Measurements from ENCODE around the gene PSME3. TPM values are rescaled to one million over a fixed set of nuclear protein-coding genes. Genes with fewer than 3 reads are reported as not detected.
A peak's percentile ranks its signal among the peaks of the same experiment; 100 is the strongest.

PSME3 gene
- polyA plus RNA-seq, 4 donors, result 49.9 to 93.0 (median 61.2) TPM

GRCh38 chr17:42844761-42845555, 11.8 kb downstream of the PSME3 start:
- FAIRE-seq, result no peak
- H3K27ac ChIP-seq (ENCODE audit: low read depth in 1 of 3, low read length in 2 of 3), result no peak overlapping the region
- H3K36me3 ChIP-seq (ENCODE audit: control insufficient read depth in 3 of 3, insufficient read depth in 2 of 3, low read depth in 1 of 3, low read length in 3 of 3), result peaks cover 16 to 53% (median 25%) of the 10 kb centered on the region in 3 donors

DNA sequence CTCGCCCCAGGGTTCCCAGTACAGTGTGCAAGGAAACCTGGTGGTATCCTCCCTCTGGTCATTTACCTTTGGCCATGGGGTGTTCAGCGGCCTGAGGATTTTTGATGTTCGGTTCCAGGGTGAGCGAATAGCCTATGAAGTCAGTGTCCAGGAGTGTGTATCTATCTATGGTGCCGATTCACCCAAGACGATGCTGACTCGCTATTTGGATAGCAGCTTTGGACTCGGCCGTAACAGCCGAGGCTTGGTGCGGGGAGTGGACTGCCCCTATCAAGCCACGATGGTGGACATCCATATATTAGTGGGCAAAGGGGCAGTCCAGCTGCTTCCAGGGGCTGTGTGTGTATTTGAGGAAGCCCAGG, 12.3 kb downstream of the PSME3 start:
- peaks cover 0 to 8% (median 0%) of the 10 kb centered on the region in 3 donors for H3K27me3 ChIP-seq (ENCODE audit: control insufficient read depth in 3 of 3, insufficient read depth in 3 of 3, low read length in 3 of 3)
- H3K9me3 ChIP-seq (ENCODE audit: control insufficient read depth in 2 of 2, insufficient read depth in 1 of 2, low read depth in 1 of 2, low read length in 1 of 2), result no peaks in the 10 kb centered on the region
- H3K4me3 ChIP-seq (ENCODE audit: low read depth in 1 of 3, low read length in 3 of 3), result no peak overlapping the region
- no peak overlapping the region for H3K27ac ChIP-seq (ENCODE audit: low read depth in 1 of 3, low read length in 2 of 3)
- H3K36me3 ChIP-seq (ENCODE audit: control insufficient read depth in 3 of 3, insufficient read depth in 2 of 3, low read depth in 1 of 3, low read length in 3 of 3), result peaks cover 16 to 47% (median 23%) of the 10 kb centered on the region in 3 donors
- H3K4me1 ChIP-seq (ENCODE audit: control insufficient read depth in 3 of 3, insufficient read depth in 2 of 3, low read depth in 1 of 3, low read length in 2 of 3), result peaks cover 0 to 7% (median 7%) of the 10 kb centered on the region in 3 donors
- DNase-seq (no peak), FAIRE-seq (no peak)
- WGBS, 3 donors, result 89 to 95% (median 90%) methylated on average over 12 of the region's 12 CpGs

More at GRCh38 chr17:42844761-42845555, 11.8 kb downstream of the PSME3 start:
- H3K27me3 ChIP-seq (ENCODE audit: control insufficient read depth in 3 of 3, insufficient read depth in 3 of 3, low read length in 3 of 3), result peaks cover 0 to 6% (median 0%) of the 10 kb centered on the region in 3 donors
- no peak overlapping the region for H3K4me3 ChIP-seq (ENCODE audit: low read depth in 1 of 3, low read length in 3 of 3)
- peaks cover 0 to 7% (median 3%) of the 10 kb centered on the region in 3 donors for H3K4me1 ChIP-seq (ENCODE audit: control insufficient read depth in 3 of 3, insufficient read depth in 2 of 3, low read depth in 1 of 3, low read length in 2 of 3)
- DNase-seq, result no peak
- no peaks in the 10 kb centered on the region for H3K9me3 ChIP-seq (ENCODE audit: control insufficient read depth in 2 of 2, insufficient read depth in 1 of 2, low read depth in 1 of 2, low read length in 1 of 2)
- 90 to 93% (median 91%) methylated on average over 19 to 24 of the region's 24 CpGs for WGBS, 3 donors

DNA sequence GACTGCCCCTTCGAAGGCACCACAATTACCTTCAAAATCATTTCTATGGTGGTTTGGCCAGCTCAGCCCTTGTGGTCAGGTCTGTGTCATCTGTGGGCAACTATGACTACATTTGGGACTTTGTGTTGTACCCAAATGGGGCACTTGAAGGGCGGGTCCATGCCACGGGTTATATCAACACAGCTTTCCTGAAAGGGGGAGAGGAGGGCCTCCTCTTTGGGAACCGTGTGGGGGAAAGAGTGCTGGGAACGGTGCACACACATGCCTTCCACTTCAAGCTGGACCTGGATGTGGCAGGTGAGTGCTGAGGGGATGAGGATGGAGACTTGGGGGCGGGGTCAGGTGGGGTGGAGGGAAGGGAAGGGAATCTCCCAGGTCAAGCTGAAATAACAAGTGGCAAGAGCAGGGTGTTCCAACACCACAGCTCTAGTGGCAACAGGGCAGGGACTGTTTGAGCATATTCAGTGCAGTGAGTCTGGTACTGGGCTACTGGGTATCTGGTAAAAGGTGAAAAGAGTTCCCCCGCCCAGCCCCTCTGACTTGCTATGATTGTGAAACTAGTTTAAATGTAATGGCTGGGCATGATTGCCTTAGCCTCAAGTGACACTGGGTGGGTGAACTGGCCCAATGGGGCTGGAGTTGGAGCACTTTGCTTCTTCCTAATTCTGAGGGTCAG, 12.9 kb downstream of the PSME3 start:
- Histone ChIP-seq H3K36me3 (ENCODE audit: control insufficient read depth in 3 of 3, insufficient read depth in 2 of 3, low read depth in 1 of 3, low read length in 3 of 3) (peaks cover 16 to 45% (median 23%) of the 10 kb centered on the region in 3 donors), H3K9me3 (ENCODE audit: control insufficient read depth in 2 of 2, insufficient read depth in 1 of 2, low read depth in 1 of 2, low read length in 1 of 2) (no peaks in the 10 kb centered on the region), H3K4me3 (ENCODE audit: low read depth in 1 of 3, low read length in 3 of 3) (no peak overlapping the region), H3K27me3 (ENCODE audit: control insufficient read depth in 3 of 3, insufficient read depth in 3 of 3, low read length in 3 of 3) (peaks cover 0 to 8% (median 0%) of the 10 kb centered on the region in 3 donors), H3K4me1 (ENCODE audit: control insufficient read depth in 3 of 3, insufficient read depth in 2 of 3, low read depth in 1 of 3, low read length in 2 of 3) (peaks cover 0 to 7% (median 7%) of the 10 kb centered on the region in 3 donors), H3K27ac (ENCODE audit: low read depth in 1 of 3, low read length in 2 of 3) (no peak overlapping the region)
- DNase-seq (no peak), FAIRE-seq (no peak)
- 68 to 71% (median 70%) methylated on average over 7 of the region's 7 CpGs for WGBS, 3 donors

GRCh38 chr17:42846594-42847280, 13.5 kb downstream of the PSME3 start:
- peaks cover 0 to 8% (median 0%) of the 10 kb centered on the region in 3 donors for H3K27me3 ChIP-seq (ENCODE audit: control insufficient read depth in 3 of 3, insufficient read depth in 3 of 3, low read length in 3 of 3)
- no peak overlapping the region for H3K27ac ChIP-seq (ENCODE audit: low read depth in 1 of 3, low read length in 2 of 3)
- H3K4me1 ChIP-seq (ENCODE audit: control insufficient read depth in 3 of 3, insufficient read depth in 2 of 3, low read depth in 1 of 3, low read length in 2 of 3), result peaks cover 0 to 7% (median 7%) of the 10 kb centered on the region in 3 donors
- no peak overlapping the region for H3K4me3 ChIP-seq (ENCODE audit: low read depth in 1 of 3, low read length in 3 of 3)
- 72 to 76% (median 74%) methylated on average over 9 of the region's 9 CpGs for WGBS, 3 donors
- no peaks in the 10 kb centered on the region for H3K9me3 ChIP-seq (ENCODE audit: control insufficient read depth in 2 of 2, insufficient read depth in 1 of 2, low read depth in 1 of 2, low read length in 1 of 2)
- DNase-seq (no peak), FAIRE-seq (no peak)
- peaks cover 9 to 42% (median 18%) of the 10 kb centered on the region in 3 donors for H3K36me3 ChIP-seq (ENCODE audit: control insufficient read depth in 3 of 3, insufficient read depth in 2 of 3, low read depth in 1 of 3, low read length in 3 of 3)

GRCh38 chr17:42848093-42848492, 14.9 kb downstream of the PSME3 start:
- Histone ChIP-seq H3K9me3 (ENCODE audit: control insufficient read depth in 2 of 2, insufficient read depth in 1 of 2, low read depth in 1 of 2, low read length in 1 of 2) (no peaks in the 10 kb centered on the region), H3K4me3 (ENCODE audit: low read depth in 1 of 3, low read length in 3 of 3) (no peak overlapping the region), H3K27ac (ENCODE audit: low read depth in 1 of 3, low read length in 2 of 3) (no peak overlapping the region), H3K4me1 (ENCODE audit: control insufficient read depth in 3 of 3, insufficient read depth in 2 of 3, low read depth in 1 of 3, low read length in 2 of 3) (peaks cover 0 to 7% (median 7%) of the 10 kb centered on the region in 3 donors), H3K36me3 (ENCODE audit: control insufficient read depth in 3 of 3, insufficient read depth in 2 of 3, low read depth in 1 of 3, low read length in 3 of 3) (peaks cover 6 to 36% (median 11%) of the 10 kb centered on the region in 3 donors), H3K27me3 (ENCODE audit: control insufficient read depth in 3 of 3, insufficient read depth in 3 of 3, low read length in 3 of 3) (peaks cover 0 to 8% (median 0%) of the 10 kb centered on the region in 3 donors)
- 60 to 73% (median 63%) methylated on average over 2 to 3 of the region's 3 CpGs for WGBS, 3 donors
- FAIRE-seq (no peak), DNase-seq (no peak)

DNA sequence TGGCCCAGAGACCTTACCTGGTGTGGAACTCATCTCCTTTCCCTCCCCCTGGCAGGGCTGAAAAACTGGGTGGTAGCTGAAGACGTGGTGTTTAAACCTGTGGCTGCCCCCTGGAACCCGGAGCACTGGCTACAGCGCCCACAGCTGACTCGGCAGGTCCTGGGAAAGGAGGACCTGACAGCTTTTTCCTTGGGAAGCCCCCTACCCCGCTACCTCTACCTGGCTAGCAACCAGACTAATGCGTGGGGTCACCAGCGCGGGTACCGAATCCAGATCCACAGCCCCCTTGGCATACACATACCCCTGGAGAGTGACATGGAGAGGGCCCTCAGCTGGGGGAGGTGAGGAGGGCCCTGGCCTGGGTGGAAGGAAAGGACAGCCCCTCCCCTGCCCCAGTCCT, 15.8 kb downstream of the PSME3 start:
- H3K27me3 ChIP-seq (ENCODE audit: control insufficient read depth in 3 of 3, insufficient read depth in 3 of 3, low read length in 3 of 3), result peaks cover 0 to 8% (median 0%) of the 10 kb centered on the region in 3 donors
- DNase-seq (no peak), FAIRE-seq (no peak)
- peaks cover 6 to 30% (median 6%) of the 10 kb centered on the region in 3 donors for H3K36me3 ChIP-seq (ENCODE audit: control insufficient read depth in 3 of 3, insufficient read depth in 2 of 3, low read depth in 1 of 3, low read length in 3 of 3)
- 89 to 95% (median 89%) methylated on average over 9 of the region's 9 CpGs for WGBS, 3 donors
- no peak overlapping the region for H3K4me3 ChIP-seq (ENCODE audit: low read depth in 1 of 3, low read length in 3 of 3)
- H3K9me3 ChIP-seq (ENCODE audit: control insufficient read depth in 2 of 2, insufficient read depth in 1 of 2, low read depth in 1 of 2, low read length in 1 of 2), result no peaks in the 10 kb centered on the region
- peaks cover 0 to 17% (median 7%) of the 10 kb centered on the region in 3 donors for H3K4me1 ChIP-seq (ENCODE audit: control insufficient read depth in 3 of 3, insufficient read depth in 2 of 3, low read depth in 1 of 3, low read length in 2 of 3)
- H3K27ac ChIP-seq (ENCODE audit: low read depth in 1 of 3, low read length in 2 of 3), result no peak overlapping the region

DNA sequence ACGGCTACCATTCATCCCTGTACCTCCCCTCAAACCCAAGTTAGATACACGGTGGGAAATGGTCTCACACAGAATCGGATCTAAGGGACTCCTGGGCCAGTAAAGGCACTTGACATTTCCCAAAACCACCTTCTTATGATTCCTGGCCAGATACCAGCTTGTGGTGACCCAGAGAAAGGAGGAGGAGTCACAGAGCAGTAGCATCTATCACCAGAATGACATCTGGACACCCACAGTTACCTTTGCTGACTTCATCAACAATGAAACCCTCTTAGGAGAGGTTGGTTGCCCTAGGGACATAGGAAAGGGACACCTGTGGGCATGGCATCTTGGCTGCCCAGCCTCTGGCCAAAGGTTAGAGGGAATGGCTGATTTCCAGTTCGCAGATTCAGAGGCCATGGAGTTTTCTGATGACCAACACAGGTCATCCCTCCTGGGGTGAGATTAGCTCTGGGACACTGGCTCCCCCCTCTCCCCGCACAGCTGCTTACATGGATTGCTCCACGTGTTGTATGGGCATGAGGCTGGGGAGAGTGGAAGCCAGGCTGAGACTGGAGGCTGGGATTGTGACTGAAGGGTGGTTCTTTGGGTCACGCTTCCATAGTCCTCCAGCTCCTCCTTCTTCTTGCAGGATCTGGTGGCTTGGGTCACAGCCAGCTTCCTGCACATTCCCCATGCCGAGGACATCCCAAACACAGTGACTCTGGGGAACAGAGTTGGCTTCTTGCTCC, 16.4 kb downstream of the PSME3 start:
- Histone ChIP-seq H3K4me1 (ENCODE audit: control insufficient read depth in 3 of 3, insufficient read depth in 2 of 3, low read depth in 1 of 3, low read length in 2 of 3) (peaks cover 0 to 22% (median 7%) of the 10 kb centered on the region in 3 donors), H3K9me3 (ENCODE audit: control insufficient read depth in 2 of 2, insufficient read depth in 1 of 2, low read depth in 1 of 2, low read length in 1 of 2) (no peaks in the 10 kb centered on the region), H3K27me3 (ENCODE audit: control insufficient read depth in 3 of 3, insufficient read depth in 3 of 3, low read length in 3 of 3) (peaks cover 0 to 8% (median 0%) of the 10 kb centered on the region in 3 donors), H3K27ac (ENCODE audit: low read depth in 1 of 3, low read length in 2 of 3) (no peak overlapping the region), H3K4me3 (ENCODE audit: low read depth in 1 of 3, low read length in 3 of 3) (no peak overlapping the region), H3K36me3 (ENCODE audit: control insufficient read depth in 3 of 3, insufficient read depth in 2 of 3, low read depth in 1 of 3, low read length in 3 of 3) (peaks cover 3 to 24% (median 4%) of the 10 kb centered on the region in 3 donors)
- WGBS, 3 donors, result 34 to 58% (median 47%) methylated on average over 8 of the region's 8 CpGs
- DNase-seq, result peak in 1 of 2 donors; percentile 72
- FAIRE-seq, result no peak
